GM19452 (cell line): ENCODE data around the gene BCAR3.

Experiments
- ATAC-seq: cut with Tn5 transposase; IDR thresholded peaks from one replicate; pipeline ENCODE4 v1.9.1; 2021; ENCODE audit not compliant: unreplicated experiment

BCAR3 gene

DNA sequence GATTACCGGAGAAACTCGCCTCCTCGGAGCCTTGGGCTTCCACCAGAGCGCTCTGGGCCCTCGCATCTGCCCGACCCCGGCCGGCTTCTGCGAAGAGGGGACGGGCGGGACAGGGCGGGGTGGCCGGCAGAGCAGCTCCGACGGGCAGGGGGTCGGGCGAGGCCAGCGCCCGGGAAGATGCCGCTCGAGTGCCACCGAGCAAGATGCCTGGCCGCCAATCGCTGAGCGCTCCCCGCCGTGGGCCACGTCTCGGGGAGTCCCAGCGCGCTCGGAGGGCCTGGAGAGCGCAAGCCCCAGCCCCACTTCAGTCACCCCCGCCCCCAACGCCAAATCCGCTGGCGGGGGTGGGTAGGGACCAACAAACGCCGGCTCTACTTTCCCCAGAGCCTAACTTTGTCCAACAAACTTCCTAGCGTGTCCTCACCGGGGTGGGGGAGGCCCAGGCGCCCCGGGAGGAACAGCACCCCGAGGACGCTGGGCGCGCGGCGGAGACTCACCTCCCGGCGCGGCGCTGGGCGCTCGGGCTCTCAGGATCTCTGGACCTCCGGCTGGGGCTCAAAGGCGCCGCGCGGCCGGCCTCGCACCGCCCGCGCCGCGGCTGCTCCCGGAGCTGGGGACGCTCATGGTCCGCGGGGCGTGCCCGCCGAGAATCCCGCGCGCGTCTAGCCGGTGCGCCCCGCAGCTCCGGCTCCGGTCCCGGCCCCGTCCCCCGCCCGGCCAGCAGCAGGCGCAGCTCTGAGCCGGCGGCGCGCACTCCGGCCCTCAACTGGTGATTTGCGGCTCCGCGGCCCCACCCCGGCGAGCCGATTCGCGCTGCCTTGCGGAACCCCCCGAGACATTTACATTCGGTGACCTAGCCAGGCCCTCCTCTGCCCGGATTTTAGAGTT is at the start of gene BCAR3:
TSS of gene BCAR3 (minus strand) at position 737 of the 888 bp plus-strand sequence. CDS start 6,907 bp downstream, outside the sequence.
- peak; percentile 52 for ATAC-seq

DNA sequence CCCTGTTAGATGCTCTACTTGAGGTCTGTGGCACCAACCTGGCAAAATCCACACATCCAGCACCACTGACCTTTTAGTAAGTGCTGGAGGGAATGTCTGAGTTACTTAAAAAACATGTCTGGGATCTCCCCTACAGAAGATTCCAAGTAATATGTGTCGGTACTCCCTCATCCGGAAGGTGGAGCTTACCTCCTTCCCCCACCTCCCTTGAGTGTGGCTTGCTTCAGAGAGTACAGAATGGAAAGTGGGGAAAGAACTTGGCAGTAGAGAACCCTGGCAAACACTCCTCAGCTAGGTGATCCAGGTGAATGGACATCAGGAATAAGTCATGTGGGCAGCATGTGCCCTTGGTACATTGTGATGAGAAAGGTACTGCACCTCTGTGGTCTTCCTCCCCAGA is 49.0 kb upstream of the BCAR3 start:
- ATAC-seq = no peak

DNA sequence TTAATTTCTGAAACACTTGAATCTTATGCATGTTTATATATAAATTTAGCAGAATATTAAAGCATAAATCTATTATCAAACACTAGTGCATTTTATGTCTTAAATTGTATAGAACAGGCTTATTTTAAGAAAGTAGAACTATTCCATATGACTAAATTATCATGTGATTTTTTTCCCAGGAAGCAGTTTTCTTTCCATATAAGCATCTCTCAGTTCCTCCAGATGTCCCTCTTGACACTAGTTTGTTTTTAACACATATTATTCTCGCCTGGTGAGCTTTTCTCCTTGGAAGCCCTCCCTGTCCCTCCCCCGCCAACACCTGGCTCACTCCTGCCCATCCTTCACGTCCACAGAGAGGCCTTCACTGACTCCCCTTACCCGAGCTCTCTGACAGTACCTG is 48.3 kb upstream of the BCAR3 start:
- no peak for ATAC-seq

DNA sequence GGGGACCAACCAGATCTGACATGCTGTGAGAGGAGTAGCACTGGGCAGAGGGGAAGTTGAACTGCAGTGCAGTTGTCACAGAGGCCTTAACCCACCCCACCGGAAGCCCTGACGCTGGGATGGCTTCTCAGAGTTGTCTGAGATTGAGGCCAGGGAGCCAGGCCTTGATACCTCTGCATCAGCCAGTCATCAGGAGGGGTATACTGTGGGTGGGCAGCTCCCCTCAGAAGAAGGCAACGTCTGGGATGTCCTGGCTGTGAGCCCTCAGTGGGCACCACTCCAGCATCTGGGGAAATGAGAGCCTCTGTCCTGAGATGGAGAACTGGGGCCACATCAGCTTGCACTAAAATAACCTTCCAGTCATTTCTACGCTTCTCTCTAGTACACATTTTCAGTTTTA is 47.9 kb upstream of the BCAR3 start:
- ATAC-seq = no peak

DNA sequence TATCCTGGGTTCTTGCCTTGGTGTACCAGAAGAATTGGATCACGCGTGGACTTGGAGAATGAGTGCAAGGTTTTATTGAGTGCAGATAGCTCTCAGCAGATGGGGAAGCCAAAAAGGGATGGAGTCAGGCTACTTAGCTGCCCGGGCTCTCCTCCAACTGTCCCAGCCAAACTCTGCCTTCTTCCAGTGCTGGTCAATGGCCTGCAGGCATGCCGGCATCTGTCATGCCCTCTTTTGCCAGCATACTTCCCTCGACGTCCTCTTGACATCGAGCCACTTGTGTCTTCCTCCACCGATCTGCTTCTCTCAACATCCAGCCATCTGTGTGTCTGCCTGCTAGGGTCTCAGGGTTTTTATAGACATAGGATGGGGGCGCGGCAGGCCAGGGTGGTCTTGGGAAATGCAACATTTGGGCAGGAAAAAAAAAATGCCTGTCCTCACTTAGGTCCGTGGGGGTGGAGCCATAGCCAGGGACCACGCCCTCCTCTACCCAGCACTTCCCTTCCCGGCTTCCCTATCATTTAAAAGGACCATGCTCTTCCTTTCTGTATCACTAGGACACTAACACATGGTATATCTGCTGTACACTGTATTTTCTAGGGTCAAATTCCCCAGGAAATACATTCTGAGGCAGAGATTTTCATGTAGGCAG is 47.0 kb upstream of the BCAR3 start:
- no peak for ATAC-seq

DNA sequence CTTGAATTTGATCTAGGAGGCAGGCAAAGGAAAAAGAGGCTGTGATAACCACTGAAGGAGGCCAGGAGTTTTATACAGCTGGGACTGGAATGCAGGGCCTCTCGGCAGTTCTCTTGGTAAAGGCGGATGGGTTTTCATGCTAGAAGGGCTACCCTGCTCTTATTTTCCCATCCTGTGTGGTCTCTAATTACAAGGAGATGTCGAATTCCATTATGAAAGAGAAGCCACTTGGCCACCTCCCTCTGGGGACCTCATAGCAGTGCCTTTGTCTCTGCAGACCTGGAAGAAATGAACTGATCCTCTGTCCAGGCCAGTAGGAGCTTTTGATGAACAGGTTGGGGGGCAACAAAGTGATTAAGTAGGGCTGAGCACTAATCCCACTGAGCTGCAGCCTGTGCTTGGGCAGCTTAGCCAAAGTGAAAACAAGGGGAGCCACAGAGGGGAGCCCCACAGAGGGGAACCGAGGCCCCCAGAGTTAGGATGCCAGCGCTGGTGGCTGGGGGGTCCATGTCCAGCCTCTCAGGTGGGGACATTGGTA is 42.2 kb upstream of the BCAR3 start:
- no peak for ATAC-seq

DNA sequence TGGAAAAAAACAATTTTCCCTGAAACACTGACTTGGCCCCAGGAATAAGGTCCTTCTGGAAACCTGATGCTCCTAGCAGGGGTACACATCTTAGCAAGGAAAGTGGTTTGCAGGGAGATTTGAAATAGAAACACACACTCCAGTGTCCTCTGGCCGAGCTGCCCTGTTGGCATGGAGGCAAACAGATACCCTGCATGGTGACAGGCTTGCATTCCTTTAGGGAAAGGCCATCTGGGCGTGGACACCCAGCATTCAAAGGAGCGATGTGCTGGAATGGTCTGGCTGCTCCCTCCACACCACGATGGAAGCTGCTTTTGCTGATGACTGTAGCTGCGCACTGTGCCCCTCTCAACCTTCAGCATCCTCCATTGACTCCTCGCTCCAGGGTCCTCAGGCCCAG is 41.5 kb upstream of the BCAR3 start:
- no peak for ATAC-seq

DNA sequence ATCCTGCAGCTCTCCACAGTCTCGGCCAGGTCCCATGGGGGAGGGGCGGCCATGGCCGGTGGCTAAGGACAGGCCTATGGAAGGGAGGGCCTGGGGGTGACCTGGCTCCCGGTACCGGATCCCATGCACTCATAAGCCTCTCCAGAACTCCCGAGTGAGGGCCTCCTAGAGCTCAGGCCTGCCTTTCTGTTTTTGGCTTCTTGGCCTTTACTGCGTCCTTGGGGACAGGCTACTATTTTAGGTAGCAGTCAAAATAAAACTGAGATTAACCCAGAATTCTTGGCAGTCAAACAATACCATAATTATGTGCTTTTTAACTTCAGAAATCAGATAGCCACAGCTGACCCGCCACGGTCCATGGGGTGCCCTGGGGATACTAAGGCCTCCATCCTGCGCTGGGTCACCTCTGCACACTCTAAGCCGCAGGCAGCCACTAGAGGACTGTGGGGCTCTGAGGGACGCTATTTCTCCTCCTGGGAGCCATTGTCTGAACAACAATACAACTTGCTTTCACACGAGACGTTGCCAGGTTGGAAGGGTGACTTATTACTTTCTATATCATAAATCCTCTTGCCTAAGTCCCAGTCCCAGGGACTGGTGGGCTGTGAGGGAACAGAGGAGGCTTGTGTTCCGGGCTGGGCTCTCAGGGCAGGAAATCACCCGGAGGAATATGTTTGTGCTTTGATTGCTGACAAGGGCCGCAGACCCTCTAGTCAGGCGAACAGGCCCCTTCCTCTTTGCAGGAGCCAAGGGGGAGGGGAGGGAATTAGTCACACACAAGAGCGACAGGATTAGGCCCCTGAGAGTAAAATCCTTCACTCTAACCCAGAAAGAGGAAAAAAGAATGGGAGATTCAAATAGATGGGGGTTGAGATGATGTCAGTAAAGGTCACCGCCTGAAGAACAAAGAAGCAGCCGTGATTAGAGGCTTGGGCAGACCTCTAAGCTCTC is 40.7 kb upstream of the BCAR3 start:
- no peak for ATAC-seq

DNA sequence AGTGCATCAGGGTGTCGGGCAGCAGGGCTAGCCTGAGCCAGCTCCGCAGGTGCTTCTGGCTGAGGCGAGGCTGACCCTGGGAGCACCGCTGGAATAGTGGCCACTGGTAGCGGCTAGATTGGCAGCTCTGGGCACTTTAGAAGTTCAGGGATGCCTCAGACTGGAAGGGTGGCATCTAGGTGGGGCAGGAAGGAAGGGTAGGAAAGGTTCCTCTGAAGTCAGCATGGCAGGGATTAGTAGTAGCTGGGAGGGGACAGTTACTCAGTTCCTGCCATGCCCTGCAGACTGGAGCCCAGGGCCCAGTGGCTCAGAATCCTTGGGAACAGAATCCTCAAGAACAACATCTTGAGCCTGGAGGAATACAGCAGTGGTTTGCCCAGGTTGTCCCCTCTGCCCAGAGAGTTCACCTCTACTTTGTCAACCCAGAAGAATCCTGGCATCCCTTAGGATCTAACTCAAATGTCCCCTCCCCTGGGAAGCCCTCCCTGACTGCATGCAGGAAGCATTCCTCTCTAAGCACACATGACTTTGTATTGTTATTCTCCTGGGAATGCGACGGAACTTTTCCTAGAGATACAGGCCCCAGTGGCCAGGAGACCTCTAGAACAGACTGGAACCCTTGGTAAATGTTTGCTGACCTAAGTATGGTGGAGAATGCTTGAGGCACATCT is 39.5 kb upstream of the BCAR3 start:
- no peak for ATAC-seq

DNA sequence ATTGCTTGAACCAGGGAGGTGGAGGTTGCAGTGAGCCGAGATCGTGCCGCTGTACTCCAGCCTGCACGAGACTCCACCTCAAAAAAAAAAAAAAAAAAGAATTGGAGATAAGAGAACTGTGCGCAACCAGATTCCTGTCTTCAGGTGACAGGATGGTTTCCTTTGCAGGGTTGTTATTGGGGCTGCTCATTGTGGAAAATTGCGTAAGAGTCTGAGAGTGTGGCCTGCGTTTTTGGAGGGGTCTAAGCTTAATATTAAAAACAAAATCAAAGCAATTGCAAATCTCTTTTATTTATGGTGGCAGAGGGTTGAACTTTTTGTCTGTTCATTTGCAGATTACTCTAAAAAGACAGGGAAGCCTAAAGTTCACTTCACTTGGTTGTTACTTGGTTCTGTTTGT is 36.0 kb upstream of the BCAR3 start:
- ATAC-seq = no peak

DNA sequence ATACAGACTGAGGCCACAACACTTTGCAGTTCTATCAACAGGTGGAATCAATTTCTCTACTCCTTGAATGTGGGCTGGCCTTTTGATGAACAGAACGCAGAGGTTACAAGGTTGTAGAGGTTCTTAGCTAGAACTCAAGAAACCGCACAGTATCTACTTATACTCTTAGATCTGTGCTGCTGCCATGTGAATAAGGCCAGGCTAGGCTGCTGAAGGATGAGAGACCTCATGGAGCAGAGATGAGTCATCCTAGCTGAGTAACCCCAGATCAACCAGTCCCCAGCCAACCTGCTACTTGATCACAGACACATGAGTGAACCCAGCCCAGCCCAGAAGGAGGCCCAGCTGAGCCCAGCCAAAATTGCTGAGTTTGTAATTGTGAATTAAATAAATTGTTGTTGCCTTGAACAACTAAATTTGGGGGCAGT is 35.3 kb upstream of the BCAR3 start:
- no peak for ATAC-seq

DNA sequence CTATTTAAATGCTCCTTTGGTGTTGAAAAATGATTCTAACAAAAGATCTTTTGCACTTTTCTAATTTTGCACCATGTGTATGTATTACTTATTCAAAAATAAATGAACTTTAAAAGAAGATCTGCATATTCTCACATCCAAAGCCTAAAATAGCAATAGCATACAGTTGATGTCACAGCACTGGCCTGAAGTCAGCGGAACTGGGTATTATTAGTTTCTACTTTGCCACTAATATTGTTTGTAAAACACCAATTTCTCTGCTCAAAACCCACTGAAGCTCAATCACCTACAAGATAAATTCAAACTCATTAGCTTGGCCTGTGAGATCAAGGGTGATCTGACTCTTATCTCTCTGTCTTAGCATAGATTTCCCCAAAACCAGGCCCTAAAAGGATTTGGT is 34.5 kb upstream of the BCAR3 start:
- ATAC-seq = no peak

DNA sequence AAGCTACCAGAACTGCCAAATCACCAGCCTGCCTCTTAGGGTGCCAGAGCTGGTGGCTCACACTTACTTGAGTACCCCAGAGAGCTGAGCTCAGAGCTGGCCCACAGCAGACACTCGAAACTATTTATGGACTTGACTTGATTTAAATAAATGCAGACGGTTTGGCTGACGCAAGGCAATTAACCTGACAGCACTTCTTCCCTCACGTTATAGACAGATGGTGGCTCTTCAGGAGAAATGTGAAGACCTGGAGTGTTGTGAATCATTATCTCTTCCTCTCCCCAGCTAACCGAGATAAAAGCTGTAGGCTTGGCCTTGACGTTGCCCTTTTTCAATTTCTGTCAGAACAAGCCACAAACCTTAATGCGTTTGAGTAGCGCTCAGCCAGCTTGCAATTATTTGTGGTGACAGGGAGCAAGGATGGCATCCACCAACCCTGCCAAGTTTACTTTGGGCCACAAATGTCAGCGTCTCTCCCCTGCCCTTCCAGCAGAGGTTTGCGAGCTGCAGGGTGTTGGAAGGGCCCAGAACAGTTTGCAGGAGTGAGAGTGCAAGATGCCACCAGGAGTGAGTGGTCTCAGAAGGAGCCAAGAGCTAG is 34.0 kb upstream of the BCAR3 start:
- ATAC-seq = peak; percentile 54

DNA sequence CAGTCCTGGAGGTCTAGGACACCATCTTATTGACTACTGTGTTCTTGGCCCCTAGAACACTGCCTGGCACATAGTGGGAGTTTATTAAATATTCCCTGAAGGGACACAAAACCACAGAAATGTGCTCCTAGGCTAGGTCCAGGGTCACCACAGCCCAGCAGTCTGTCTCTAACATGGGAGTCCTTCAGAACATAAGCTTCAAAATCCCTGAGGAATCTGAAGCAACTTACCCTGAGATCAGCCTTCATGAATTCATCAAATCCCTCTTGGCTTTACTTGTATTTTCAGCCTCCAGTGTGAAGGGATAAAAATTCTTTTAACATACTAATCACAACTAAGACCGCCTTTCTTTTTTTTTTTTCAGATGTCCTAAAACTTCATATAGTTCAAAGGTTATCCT is 32.7 kb upstream of the BCAR3 start:
- no peak for ATAC-seq

DNA sequence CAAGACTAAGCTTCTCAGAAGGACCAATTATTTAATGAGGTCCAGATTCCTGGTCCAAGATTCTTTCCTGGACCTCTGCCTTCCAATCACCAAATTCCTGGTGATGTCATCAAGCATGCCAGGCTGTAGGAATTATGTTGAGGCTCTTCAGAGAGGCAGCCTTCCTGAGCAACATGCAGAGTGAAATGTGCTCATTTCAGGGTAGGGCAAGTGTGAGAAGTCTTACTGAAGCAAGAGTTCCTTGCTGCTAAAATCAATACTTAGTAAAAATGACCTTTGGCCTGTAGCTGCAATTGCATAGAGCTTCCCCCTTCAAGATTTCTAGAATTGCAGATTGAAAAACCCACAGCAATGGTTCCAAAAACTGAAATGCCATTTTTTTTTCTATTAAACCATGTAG is 31.7 kb upstream of the BCAR3 start:
- no peak for ATAC-seq

DNA sequence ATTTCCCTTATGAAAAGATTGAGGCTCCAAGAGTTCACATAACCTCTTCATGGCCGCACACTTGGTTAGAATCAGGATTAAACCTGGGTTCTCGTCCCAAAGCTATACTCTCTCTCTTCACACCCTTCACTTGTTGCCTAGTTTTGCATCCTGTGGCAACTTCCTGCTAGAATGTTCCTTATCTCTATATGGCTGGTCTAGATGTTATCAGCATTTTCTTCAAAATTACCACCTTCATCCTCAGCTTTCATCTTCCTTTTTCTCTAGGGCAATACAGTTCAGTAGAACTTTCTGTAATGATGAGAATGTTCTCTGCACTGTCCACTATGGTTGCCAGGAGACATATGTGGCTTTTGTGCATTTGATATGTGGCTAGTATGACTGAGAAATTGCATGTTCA is 31.1 kb upstream of the BCAR3 start:
- no peak for ATAC-seq

DNA sequence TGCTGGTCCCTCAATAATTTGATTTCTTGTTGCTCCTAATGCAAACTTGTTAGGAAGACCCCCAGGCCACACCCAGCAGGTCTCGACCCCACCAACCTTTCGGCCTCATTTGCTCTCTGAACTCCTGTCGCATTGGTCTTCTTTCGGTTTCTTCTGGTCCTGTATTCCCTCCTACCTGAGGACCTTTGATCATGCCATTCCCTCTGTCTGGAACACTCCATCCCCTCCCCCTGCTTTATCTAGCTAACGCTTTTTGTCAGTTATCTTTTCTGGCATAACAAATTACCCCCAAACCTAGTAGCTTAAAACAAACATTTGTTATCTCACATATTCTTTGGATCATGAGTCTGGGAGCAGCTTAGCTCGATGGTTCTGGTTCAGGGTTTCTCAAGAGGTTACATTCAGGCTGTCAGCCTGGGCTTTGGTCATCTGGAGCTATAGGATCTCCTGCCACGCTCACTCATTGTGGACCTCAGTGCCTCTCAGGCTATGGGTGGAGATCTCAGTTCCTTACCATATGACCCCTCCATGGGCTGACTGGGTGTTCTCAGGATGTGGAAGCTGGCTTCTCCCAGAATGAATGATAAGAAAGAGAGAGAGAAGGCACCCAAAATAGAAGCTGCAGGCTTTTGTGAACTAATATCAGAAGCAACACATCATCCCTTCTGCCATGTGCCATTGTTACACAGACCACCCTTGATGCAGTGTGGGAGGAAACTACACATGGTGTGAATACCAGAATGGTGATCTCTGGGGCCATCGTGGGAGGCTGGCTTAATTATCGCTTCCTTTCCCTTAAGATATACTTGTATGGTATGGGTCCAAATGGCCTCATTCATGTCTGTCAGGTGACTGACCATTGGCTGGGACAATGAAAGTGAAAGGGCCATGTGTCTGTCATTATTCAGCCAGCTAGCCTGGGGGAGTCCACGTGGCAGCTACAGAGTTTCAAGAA is 29.1 kb upstream of the BCAR3 start:
- ATAC-seq = no peak

DNA sequence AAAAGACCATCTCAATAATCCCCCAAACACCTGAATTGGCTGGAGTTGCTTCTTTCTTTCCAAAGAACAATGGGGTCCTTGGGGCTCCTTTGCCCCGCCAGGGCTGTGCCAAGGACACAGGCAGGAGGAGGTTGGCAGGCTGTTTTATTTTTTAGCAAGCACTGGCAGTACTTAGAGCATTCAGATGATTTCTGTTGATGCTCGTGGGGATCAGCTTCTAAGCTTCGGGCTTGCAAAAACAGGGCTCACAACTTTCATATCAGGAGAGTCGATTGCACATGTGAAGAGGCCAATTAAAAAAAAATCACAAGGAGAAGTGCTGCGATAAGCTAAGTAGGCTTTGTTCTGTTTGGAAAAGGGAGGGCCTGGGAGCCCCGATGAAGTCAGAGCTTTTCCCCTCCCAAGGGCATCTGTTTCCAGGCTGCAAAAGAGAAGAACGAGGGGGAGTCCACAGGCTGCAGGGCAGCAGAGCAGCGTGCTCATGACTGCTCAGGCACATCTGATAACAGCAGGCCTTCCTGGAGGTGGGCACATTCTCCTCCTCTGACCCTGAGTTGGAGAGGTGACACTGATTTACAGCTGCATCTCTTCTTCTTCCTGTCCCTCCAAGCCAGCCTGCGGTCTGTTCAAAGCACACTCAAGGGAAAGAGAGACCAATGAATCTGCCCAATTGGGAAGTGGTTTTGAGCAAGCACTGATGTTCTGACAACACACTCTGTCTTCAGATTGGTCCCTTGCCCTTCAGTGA is 27.3 kb upstream of the BCAR3 start:
- ATAC-seq = peak; percentile 30
